GM12878 (cell line): ENCODE data around the gene MRNIP. TPM values are rescaled to one million over a fixed set of nuclear protein-coding genes. Genes with fewer than 3 reads are reported as not detected.

Source experiments
- BACH1 ChIP-seq: fragments of 450-650 bp; IDR thresholded peaks from 2 replicates; pipeline ENCODE4 v1.6.1; 2017; ENCODE audit warnings: mild to moderate bottlenecking, borderline replicate concordance
- CBFB ChIP-seq: IDR thresholded peaks from 2 replicates; pipeline ENCODE4 v1.6.1; 2016; ENCODE audit warnings: antibody characterized with exemption, low read depth
- CBX5 ChIP-seq: sonication (generic); IDR thresholded peaks from 2 replicates; pipeline ENCODE4 v1.6.1; 2016; ENCODE audit warnings: low read depth, moderate library complexity, mild to moderate bottlenecking, inconsistent platforms
- EED ChIP-seq: sonication (generic); IDR thresholded peaks from 2 replicates; pipeline ENCODE4 v1.6.1; 2016; ENCODE audit warnings: antibody characterized with exemption, low read depth
- GABPA ChIP-seq: IDR thresholded peaks from 2 replicates; pipeline ENCODE4 v1.6.1; 2014; ENCODE audit warnings: antibody characterized with exemption, low read depth, mild to moderate bottlenecking, inconsistent platforms
- HCFC1 ChIP-seq: fragments of 150-350 bp; IDR thresholded peaks from 2 replicates; pipeline ENCODE4 v1.6.1; 2014; ENCODE audit warnings: low read length
- HSF1 ChIP-seq: fragments of 150-350 bp; IDR thresholded peaks from 2 replicates; pipeline ENCODE4 v1.6.1; 2014; ENCODE audit warnings: mild to moderate bottlenecking, low read depth, low read length
- MAX ChIP-seq: IDR thresholded peaks from 2 replicates; pipeline ENCODE4 v1.6.1; 2012; ENCODE audit warnings: low read depth, low read length, improper control_type of control experiment
- MTA2 ChIP-seq: fragments of 450-650 bp; IDR thresholded peaks from 2 replicates; pipeline ENCODE4 v1.6.1; 2016; ENCODE audit warnings: low read depth, mild to moderate bottlenecking, moderate library complexity
- NRF1 ChIP-seq: conservative IDR thresholded peaks from 2 replicates; pipeline ENCODE4 v1.6.1; 2011; ENCODE audit warnings: mild to moderate bottlenecking, low read depth, low read length, improper control_type of control experiment
- PAX5 ChIP-seq: IDR thresholded peaks from 2 replicates; pipeline ENCODE4 v1.6.1; 2011; ENCODE audit warnings: low read depth, low read length, borderline replicate concordance
- PBX3 ChIP-seq: IDR thresholded peaks from 2 replicates; pipeline ENCODE4 v1.6.1; 2011; ENCODE audit warnings: mild to moderate bottlenecking, low read depth, low read length, moderate library complexity; ENCODE audit not compliant: insufficient replicate concordance
- PRDM15 ChIP-seq: fragments of 450-650 bp; formaldehyde crosslinking; IDR thresholded peaks from 2 replicates; pipeline ENCODE4 v1.4.0; 2020; ENCODE audit warnings: mild to moderate bottlenecking, moderate library complexity
- RB1 ChIP-seq: fragments of 450-650 bp; formaldehyde crosslinking; IDR thresholded peaks from 2 replicates; pipeline ENCODE4 v1.6.1; 2017; ENCODE audit warnings: mild to moderate bottlenecking, borderline replicate concordance
- RCOR1 ChIP-seq: conservative IDR thresholded peaks from 2 replicates; pipeline ENCODE4 v1.6.1; 2012; ENCODE audit warnings: low read depth, low read length, improper control_type of control experiment
- RELB ChIP-seq: fragments of 450-650 bp; IDR thresholded peaks from 2 replicates; pipeline ENCODE4 v1.6.1; 2017; ENCODE audit warnings: low read depth, mild to moderate bottlenecking, moderate library complexity
- RUNX3 ChIP-seq: IDR thresholded peaks from 2 replicates; pipeline ENCODE4 v1.6.1; 2012; ENCODE audit warnings: low read length, inconsistent platforms
- SUZ12 ChIP-seq: fragments of 200-600 bp; sonication (generic); IDR thresholded peaks from one replicate; pipeline ENCODE4 v1.6.1; 2018; ENCODE audit warnings: antibody characterized with exemption, mild to moderate bottlenecking; ENCODE audit not compliant: unreplicated experiment
- TARDBP ChIP-seq: IDR thresholded peaks from 2 replicates; pipeline ENCODE4 v1.6.1; 2016; ENCODE audit warnings: borderline replicate concordance
- YBX1 ChIP-seq: fragments of 450-650 bp; IDR thresholded peaks from 2 replicates; pipeline ENCODE4 v1.6.1; 2016; ENCODE audit warnings: antibody characterized with exemption
- ZBTB33 ChIP-seq: fragments of 450-650 bp; IDR thresholded peaks from 2 replicates; pipeline ENCODE4 v1.6.1; 2017; ENCODE audit warnings: mild to moderate bottlenecking
- polyA plus RNA-seq, 11 experiments: library from polyadenylated mRNA; depleted of rRNA in 4 of 11; unstranded in 6 of 11; stranded (reverse) in 5 of 11; fragments of >200 nt; fragmentation: Nextera tagmentation in 4 of 11; fragmentation: Illumina TruSeq in 1 of 11; extraction: Ambion mirVana in 4 of 11; extraction: Trizol in 1 of 11; gene quantifications; 1 replicate in 1 of 11; 2 replicates in 10 of 11; pipeline versions ENCODE4 v1.2.1 to v1.2.3, GENCODE V29; 2011 to 2016; ENCODE audit warnings: inconsistent platforms in 2 of 11, missing spikeins in 2 of 11, low read depth in 1 of 11
- total RNA-seq, 4 experiments: library from RNA; depleted of rRNA in 3 of 4; stranded (reverse); fragments of >200 nt in 3 of 4; fragmentation: Illumina TruSeq in 1 of 4; extraction: Trizol in 1 of 4; gene quantifications; 2 replicates each; pipeline versions ENCODE4 v1.2.1 to v1.2.3, GENCODE V29; 2013 to 2021

The MRNIP gene
- total and polyA plus RNA-seq, 10 of the 15 experiments (the other 5 are each of a cell fraction or from before 2014, with no cell fraction given): 2.4 to 30.4 (median 13.1) TPM

- TF ChIP-seq ZBTB33 (no peak), MTA2 (no peak), TARDBP (no peak), PBX3 (no peak), NRF1 (no peak), RCOR1 (no peak), BACH1 (peak; percentile 54; the same call in 1 of the 2 replicates), CBFB (no peak), EED (no peak), RUNX3 (peak; percentile 32; the same call in 1 of the 2 replicates), GABPA (no peak), HCFC1 (no peak), CBX5 (no peak), RB1 (no peak), RELB (no peak), PRDM15 (no peak), PAX5 (no peak), HSF1 (no peak), SUZ12 (no peak), YBX1 (no peak), MAX (no peak)
Observed at GRCh38 chr5:179821298-179822058, 37.1 kb downstream of the MRNIP start (continued).
